ENCODE data around the gene RALA.
A peak's percentile ranks its signal among the peaks of the same experiment; 100 is the strongest.

The RALA gene

GRCh38 chr7:39613577-39613976, 9.8 kb upstream of the RALA start:
- DNase-seq (ENCODE audit: low spot score): no peak

- DNase-seq (ENCODE audit: low spot score): no peak
These were observed 9.1 kb upstream of the RALA start for GRCh38 chr7:39614299-39614698.

DNA sequence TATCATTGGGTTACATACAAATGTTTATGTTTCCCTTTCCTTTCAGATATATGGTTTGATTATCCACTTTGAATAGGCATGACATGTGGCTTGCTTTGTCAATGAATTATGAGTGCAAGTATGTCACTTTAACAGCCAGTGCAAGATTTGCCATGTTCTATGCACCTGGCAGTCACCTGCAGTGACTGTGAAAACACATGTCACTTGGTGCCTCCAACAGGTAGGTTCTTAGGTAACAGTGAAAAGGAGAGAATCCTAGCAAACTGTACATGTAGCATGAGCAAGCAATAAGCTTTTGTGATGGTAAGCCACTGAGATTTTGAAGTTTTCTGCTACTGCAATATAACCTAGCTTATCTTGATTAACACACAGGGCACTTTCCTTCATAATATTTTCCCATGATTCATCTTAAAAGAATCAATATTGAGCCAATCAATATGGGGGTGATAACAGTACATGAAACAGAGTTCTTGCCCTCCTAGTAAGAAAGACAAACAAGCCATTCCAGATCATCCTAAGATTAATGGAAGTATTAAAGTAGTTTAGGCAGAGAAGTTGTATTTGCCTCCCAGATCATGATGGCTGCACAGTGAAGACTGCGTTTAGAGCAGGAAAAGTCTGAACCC, 7.9 kb upstream of the RALA start:
- DNase-seq (ENCODE audit: low spot score): no peak

GRCh38 chr7:39616138-39616537, 7.2 kb upstream of the RALA start:
- DNase-seq (ENCODE audit: low spot score): no peak

- DNase-seq (ENCODE audit: low spot score): no peak
These were observed 6.4 kb upstream of the RALA start for GRCh38 chr7:39617005-39617404.

GRCh38 chr7:39618868-39619267, 4.5 kb upstream of the RALA start:
- no peak for DNase-seq (ENCODE audit: low spot score)

- no peak for DNase-seq (ENCODE audit: low spot score)
These were observed 2.9 kb upstream of the RALA start for GRCh38 chr7:39620486-39620885.

DNA sequence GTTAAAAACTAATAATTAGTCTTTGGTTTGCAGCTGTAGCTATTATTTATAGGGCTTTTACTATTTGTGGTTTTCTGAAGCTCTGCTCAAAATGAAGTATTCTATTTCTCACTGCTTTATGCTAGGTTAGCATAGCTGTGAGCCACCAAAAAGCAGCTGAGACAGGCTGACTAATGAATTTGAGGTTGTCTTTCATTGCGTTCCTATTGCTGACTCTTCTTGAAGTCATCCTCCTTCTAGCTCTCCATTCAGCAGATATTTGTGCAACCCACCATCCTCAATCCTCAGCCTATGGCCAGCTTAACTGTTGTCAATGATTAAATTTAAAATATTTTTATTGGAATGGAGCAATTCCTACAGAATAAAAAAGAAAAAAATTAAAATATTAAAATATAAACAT, 2.1 kb upstream of the RALA start:
- no peak for DNase-seq (ENCODE audit: low spot score)

DNA sequence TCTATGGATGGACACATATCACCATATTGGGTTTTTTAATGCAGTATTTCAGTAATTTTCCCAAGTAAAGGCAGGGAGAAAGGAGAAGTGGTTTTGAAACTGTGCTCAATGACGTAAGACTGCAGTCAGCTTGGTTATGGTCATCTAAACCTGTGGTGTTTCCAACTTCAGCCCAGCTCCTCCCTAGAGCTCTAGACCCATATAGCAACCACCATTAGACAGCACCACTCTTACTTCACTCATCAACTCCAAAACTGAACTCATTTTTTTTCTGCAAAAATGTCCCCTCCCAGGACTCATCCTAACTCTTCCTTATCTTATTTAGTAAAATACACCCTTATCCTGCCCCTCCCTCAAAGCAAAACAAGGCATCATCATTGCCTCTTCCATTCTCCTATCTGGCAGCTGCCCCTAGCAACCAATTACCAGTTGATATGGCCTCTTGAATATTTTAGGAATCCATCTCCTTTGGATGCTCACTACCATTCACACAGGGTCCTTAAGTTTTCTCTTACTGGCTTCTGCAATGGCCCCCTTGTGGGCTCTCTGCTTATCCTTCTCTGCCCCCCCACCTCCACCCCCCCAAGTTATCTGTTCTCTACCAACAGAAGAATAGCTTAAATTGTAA, 1.5 kb upstream of the RALA start:
- no peak for DNase-seq (ENCODE audit: low spot score)

GRCh38 chr7:39622609-39623008, 763 bp upstream of the RALA start:
- DNase-seq (ENCODE audit: low spot score): no peak

DNA sequence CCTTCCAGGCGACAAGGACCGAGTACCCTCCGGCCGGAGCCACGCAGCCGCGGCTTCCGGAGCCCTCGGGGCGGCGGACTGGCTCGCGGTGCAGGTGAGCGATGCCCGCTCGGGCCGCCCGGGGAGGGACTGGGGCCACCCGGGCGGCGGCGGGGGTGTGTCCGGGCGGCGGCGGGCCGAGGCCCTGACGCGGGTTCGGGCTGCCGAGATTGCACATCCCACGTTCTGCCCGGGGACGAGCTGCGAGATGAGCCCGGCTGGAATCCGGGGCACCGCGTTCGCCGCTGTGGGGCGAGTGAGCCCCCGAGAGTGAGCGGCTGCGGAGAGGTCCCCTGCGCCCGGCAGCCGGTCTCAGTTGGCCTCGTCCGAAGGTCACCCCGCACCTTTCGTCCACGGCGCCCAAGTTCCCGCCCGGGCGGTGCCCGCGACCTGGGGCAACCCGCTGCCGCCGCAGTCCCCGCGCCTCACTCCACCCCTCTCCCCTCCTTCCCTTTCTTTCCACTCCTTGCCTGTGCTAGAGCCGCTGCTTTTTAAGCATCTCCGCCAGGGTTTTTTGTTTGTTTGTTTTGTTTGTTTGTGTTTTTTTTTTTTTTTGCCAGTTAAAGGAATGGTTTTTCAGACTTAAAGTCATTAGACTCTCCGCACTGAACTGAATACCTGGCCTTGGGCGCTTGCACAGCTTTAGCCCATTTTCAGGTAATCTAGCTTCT, 515 bp downstream of the RALA start:
- peak; percentile 9 for DNase-seq (ENCODE audit: low spot score)

- no peak for DNase-seq (ENCODE audit: low spot score)
These were observed 1.1 kb downstream of the RALA start for GRCh38 chr7:39624442-39624807.

GRCh38 chr7:39624935-39625694, 1.7 kb downstream of the RALA start:
- DNase-seq (ENCODE audit: low spot score): no peak

DNA sequence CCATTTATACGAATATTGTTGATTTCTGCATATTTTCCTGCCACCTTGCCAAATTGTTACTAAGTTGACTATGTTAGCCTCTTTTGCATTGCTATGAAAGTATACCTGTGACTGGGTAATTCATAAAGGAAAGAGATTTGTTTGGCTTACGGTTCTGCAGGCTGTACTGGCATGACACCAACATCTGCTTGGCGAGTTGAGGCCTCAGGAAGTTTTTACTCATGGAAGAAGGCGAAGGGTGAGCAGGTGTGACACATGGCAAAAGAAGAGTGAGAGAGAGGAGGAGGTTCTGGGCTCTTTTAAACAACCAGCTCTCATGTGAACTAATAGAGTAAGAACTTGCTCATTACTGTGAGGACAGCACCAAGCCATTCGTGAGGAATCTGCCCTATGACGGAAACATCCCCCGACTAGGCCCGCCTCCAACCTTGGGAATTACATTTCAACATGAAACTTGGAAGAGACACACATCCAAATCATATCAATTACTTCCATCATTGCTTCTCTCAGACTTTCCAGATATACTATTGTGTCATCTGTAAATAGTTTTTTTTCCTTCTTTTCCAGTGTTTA, 8.4 kb downstream of the RALA start:
- DNase-seq (ENCODE audit: low spot score): no peak

DNA sequence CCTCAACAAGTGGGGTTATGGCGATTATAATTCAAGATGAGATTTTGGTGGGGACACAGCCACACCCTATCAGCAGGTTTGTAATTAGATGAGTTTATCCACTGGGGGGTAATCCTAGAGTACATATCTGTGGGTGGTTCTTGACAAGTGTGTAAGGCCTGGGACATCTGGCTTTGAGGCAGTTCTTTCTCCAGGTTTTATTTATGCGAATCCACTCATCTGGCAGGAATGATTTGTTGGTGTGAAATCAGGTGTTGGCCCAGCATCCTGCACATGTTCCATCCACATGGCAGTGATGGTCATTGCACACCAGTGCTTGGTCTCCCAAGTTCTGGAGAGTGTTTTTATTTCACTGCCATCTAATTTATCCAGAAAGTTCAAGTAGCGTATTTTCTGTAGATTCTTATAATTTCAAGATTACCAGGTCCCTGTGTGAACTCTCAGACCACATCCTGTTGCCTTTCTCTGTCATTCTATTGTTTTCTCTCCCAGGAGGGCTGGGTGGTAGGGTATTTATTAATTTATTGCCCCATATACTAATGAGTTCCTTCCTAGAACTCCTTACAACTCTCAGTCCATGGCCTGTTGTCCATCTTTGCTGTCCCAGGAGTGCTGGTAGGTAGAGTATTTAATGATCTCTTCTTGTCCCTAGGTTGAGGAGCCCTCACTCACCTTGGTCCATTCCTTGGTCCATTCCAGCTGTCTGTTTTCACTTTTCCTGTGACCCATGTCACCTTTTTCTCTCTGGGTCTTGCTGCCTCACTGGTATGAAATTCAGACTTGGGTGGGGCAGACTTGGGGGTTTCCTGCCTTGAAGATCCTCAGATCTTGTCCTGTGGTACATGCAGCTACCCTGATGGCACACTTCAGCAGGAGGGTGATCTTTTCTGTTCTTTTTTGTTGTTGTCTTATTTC, 10.4 kb downstream of the RALA start:
- no peak for DNase-seq (ENCODE audit: low spot score)

DNA sequence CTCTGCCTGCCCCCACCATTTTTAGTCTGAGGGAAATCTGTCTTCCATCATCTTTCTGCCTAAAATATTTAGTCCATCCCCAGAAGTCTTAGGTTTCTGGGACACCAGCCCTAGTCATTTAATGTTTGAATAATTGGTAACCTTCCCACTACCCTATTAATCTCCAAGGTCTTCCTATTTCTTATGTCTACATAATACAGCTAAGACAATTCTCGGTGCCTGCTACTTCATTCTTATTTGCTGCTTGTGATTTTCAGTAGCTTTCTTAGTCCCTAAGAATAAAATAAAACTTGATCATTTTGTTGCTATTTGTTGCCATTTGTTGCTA, 11.1 kb downstream of the RALA start:
- no peak for DNase-seq (ENCODE audit: low spot score)

- DNase-seq (ENCODE audit: low spot score): no peak
These were observed 14.0 kb downstream of the RALA start for GRCh38 chr7:39637400-39637799.

GRCh38 chr7:39637963-39638485, 14.7 kb downstream of the RALA start:
- DNase-seq (ENCODE audit: low spot score): no peak

- DNase-seq (ENCODE audit: low spot score): no peak
These were observed 19.5 kb downstream of the RALA start for GRCh38 chr7:39642896-39643295.

DNA sequence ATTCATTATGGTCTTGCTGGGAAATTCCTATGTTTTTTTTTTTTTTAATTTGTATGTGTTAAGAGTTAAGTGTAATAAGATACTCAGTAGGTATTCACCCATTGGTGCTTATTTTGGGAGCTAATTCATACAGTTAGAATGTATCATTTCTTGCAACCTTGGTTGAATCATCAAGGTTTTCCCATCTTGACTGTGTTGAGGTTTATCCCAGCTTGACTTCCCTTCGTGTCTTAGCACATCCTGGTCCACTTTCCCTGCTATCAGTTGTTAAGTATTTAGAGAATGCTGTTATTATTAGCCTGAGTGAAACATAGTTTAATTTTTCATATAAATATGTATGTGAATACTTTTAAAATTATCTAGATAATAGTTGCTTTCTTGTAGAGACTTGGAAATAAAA, 20.8 kb downstream of the RALA start:
- no peak for DNase-seq (ENCODE audit: low spot score)
